Activated CD4-positive, alpha-beta memory T cell treated with anti-CD3 and anti-CD28 coated beads, Interleukin-2, amount 10 ng/mL, durations not matched to agents 7 days and 5 days (primary cell): ENCODE data around the gene ARHGEF26. TPM values are rescaled to one million over a fixed set of nuclear protein-coding genes. Genes with fewer than 3 reads are reported as not detected.

ENCODE experiments used
- CTCF ChIA-PET: fragments of 350-600 bp; sonication (Branson Sonifier 250); formaldehyde crosslinking; loops from one replicate; lab custom pipeline; 2021; ENCODE audit warnings: antibody characterized with exemption, inconsistent platforms; lab: Charles Lee
- POLR2A ChIA-PET: fragments of 350-600 bp; sonication (Branson Sonifier 250); formaldehyde crosslinking; loops from one replicate; lab custom pipeline; 2021; ENCODE audit warnings: antibody characterized with exemption; lab: Charles Lee
- DNase-seq: peaks from one replicate; pipeline ENCODE4 v3.0.0-alpha.2; 2020
- H3K27ac Mint-ChIP-seq: one replicate; pipeline ENCODE4 v1.8.0; 2021; ENCODE audit warnings: mild to moderate bottlenecking, mixed read lengths
- H3K27me3 Mint-ChIP-seq: one replicate; pipeline ENCODE4 v1.8.0; 2021; ENCODE audit warnings: mixed read lengths
- H3K36me3 Mint-ChIP-seq: one replicate; pipeline ENCODE4 v1.8.0; 2021; ENCODE audit warnings: low read depth, mixed read lengths
- H3K4me1 Mint-ChIP-seq: one replicate; pipeline ENCODE4 v1.8.0; 2021; ENCODE audit warnings: mixed read lengths
- H3K4me3 Mint-ChIP-seq: one replicate; pipeline ENCODE4 v1.8.0; 2021; ENCODE audit warnings: mild to moderate bottlenecking, mixed read lengths
- H3K9me3 Mint-ChIP-seq: one replicate; pipeline ENCODE4 v1.8.0; 2021; ENCODE audit warnings: mixed read lengths
- total RNA-seq, 2 experiments: library from RNA; stranded (reverse); gene quantifications; one replicate each; pipeline ENCODE4 v1.2.3, GENCODE V29; 2021

The ARHGEF26 gene
- total RNA-seq, 2 experiments from 2014 or later = 0.13 TPM

DNA sequence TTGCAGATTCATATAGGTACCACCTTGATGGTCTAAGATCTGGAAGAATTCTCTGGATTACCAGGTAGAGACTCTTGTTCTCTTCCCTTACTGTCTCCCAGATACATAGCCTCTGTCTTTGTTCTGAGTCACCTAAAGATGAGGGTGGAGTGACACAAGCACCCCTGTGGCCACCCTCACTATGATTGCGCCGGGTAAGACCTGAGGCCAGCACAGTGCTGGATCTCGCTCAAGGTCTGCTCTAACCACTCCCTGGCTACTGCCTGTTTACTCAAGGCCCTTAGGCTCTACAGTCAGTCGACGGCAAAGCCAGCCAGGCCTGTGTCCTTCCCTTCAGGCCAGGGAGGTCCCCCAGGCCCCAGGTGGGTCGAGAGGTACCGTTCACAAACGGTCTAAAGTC lies 88.3 kb downstream of the ARHGEF26 start:
- no peaks in the 10 kb centered on the region for H3K27me3 Mint-ChIP-seq
- no peak overlapping the region for H3K4me3 Mint-ChIP-seq
- H3K36me3 Mint-ChIP-seq = no peaks in the 10 kb centered on the region
- no peaks in the 10 kb centered on the region for H3K4me1 Mint-ChIP-seq
- no peak overlapping the region for H3K27ac Mint-ChIP-seq
- ChIA-PET CTCF (no interaction called here), POLR2A (no interaction called here)
- H3K9me3 Mint-ChIP-seq = no peaks in the 10 kb centered on the region
- no peak for DNase-seq

DNA sequence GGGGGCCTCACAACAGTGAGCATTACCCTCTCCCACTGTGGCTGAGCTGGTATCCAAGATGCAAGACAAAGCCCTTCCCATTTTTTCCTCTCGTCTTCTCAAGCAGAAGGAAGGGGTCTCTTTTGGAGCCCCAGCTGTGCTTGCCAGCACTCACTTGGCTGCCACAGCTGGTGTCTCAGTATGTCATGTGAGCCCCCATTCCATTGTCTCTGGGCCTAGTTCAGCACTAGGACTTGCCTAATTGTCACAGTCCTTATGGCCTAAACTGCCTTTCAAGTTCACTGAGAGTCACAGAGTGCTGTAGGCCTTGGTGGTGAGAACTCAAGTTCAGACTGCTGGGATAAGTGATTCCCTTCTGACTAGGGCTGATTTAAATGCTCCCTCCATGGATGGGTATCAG lies 89.8 kb downstream of the ARHGEF26 start:
- ChIA-PET POLR2A (no interaction called here), CTCF (no interaction called here)
- H3K36me3 Mint-ChIP-seq = no peaks in the 10 kb centered on the region
- no peaks in the 10 kb centered on the region for H3K4me1 Mint-ChIP-seq
- DNase-seq = no peak
- H3K9me3 Mint-ChIP-seq = no peaks in the 10 kb centered on the region
- no peak overlapping the region for H3K27ac Mint-ChIP-seq
- H3K4me3 Mint-ChIP-seq = no peak overlapping the region
- H3K27me3 Mint-ChIP-seq = no peaks in the 10 kb centered on the region

DNA sequence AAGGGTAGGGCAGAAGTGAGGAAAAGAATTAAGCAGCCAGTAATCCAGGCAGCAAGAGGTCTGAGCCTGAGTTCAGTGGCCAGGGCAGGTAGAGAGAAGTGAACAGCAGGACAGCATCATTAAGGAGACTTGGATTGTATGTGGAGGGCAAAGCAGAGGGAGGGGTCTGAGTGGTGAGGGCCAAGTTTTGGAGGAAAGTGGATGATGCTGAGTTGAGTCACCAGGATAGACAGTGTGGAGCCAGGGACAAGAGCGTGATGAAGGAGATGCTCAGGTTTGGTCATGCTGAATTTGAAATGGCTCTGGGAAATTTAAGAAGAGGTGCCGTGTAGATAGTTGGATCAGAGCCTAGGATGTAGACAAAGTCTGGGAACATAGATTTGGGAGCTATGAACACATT lies 93.1 kb downstream of the ARHGEF26 start:
- Mint-ChIP-seq H3K27ac (no peak overlapping the region), H3K27me3 (no peaks in the 10 kb centered on the region), H3K9me3 (no peaks in the 10 kb centered on the region), H3K4me3 (no peak overlapping the region), H3K4me1 (no peaks in the 10 kb centered on the region), H3K36me3 (no peaks in the 10 kb centered on the region)
- ChIA-PET CTCF (no interaction called here), POLR2A (no interaction called here)
- DNase-seq = no peak

DNA sequence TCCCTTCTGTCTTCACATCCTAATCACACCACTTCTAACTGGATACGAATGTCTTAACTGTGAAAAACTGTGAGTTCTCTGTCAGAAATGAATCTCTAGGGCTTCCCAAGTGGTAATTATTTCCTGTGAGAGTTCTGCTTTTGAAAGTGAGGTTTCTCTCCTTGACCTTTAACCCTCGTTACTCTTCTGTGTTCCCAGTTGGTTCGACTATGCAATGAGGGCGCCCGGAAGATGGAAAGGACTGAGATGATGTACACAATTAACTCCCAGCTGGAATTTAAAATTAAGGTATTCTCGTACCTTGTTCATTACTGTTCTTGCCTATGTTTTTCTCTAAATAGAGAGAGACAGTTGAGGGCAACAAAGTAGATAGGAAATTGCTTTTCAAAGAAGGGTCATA lies 96.5 kb downstream of the ARHGEF26 start:
- no peaks in the 10 kb centered on the region for H3K9me3 Mint-ChIP-seq
- ChIA-PET POLR2A (no interaction called here), CTCF (no interaction called here)
- no peak for DNase-seq
- H3K4me3 Mint-ChIP-seq = no peak overlapping the region
- no peaks in the 10 kb centered on the region for H3K36me3 Mint-ChIP-seq
- H3K27me3 Mint-ChIP-seq = peaks cover 2% of the 10 kb centered on the region
- no peaks in the 10 kb centered on the region for H3K4me1 Mint-ChIP-seq
- no peak overlapping the region for H3K27ac Mint-ChIP-seq

DNA sequence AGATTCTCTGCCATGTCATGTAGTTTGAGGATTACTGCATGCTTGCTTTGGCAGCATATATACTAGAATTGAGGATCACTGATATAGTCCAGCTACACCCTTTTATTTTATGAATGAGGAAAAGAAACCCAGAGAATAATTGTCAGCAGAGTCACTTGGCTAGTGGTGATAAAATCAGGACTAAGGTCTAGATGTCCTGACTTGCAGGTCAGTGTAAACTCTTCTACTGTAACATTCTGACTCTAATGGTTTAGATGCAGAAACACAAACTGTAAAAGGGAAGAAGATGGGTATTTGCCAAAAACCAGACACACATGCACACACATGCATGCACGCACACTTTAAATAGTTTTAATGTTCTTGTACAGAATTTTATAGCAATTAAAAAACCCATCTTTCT lies 97.5 kb downstream of the ARHGEF26 start:
- ChIA-PET POLR2A (no interaction called here), CTCF (no interaction called here)
- Mint-ChIP-seq H3K4me1 (no peaks in the 10 kb centered on the region), H3K36me3 (no peaks in the 10 kb centered on the region), H3K27me3 (peaks cover 6% of the 10 kb centered on the region), H3K4me3 (no peak overlapping the region), H3K9me3 (no peaks in the 10 kb centered on the region), H3K27ac (no peak overlapping the region)
- DNase-seq = no peak

DNA sequence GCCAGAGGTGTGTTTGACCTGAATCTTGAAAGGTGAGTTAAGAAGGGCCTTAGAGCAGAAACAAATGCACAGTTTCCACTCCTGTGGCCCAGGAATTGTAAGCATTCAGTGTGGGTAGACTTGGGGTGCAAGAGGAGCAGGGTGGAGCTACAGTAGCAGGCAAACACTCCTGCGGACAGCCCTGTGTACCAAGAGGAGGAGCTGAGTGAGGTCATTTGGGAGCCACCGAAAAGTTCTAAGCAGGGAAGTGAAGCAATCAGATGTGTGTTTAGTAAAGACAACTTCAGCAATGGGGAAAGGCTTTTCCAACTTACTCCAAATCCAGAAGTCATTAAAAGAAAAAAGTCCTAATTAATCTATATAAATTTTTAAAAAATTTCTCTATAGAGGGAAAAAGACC lies 99.3 kb downstream of the ARHGEF26 start:
- Mint-ChIP-seq H3K27ac (no peak overlapping the region), H3K4me1 (no peaks in the 10 kb centered on the region), H3K4me3 (no peak overlapping the region), H3K36me3 (no peaks in the 10 kb centered on the region), H3K27me3 (peaks cover 9% of the 10 kb centered on the region), H3K9me3 (no peaks in the 10 kb centered on the region)
- no peak for DNase-seq
- ChIA-PET POLR2A (no interaction called here), CTCF (no interaction called here)

DNA sequence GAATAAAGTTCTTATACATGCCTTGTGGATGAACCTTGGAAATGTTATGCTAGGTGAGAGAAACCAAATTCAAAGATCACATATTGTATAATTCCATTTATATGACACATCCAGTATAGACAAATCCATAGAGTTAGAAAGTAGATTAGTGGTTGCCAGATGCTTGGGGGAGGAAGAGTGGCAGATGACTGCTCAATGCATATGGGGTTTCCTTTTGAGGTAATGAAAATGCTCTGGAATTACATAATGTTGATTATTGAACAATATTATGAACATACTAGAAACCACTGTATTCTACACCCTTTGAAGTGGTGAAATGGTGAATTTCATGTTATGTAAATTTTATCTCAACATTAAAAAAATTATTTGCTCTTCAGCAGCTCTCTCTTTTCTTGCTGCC lies 102.3 kb downstream of the ARHGEF26 start:
- POLR2A ChIA-PET = no interaction called here
- no peak overlapping the region for H3K27ac Mint-ChIP-seq
- CTCF ChIA-PET = no interaction called here

DNA sequence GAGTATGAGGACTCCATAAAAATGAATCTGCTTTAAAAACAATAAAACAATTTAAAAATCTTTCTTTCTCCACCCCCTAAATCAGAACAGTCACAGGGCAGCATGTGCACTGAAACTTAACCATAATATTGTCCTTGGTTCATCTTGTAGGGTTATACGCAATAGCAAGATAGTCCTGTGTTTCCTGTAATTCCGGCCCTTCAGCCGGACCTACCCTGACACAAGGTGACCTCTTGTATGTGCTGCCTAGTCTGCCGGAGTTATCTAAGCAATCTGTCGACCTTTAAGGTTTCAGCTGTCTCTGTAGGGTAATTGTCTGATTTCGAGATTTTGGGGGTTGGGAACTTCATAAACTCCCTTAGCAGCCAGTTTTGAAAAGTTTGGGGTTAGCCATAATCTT lies 103.2 kb downstream of the ARHGEF26 start:
- POLR2A ChIA-PET = interaction anchor here (0.5 kb wide), 1 partner anchor 29 kb away, joined by 3 read pairs; no protein-coding TSS in a partner anchor

More for the DNA sequence above, 102.3 kb downstream of the ARHGEF26 start:
- Mint-ChIP-seq H3K36me3 (no peaks in the 10 kb centered on the region), H3K4me1 (no peaks in the 10 kb centered on the region), H3K9me3 (no peaks in the 10 kb centered on the region), H3K27me3 (peaks cover 18% of the 10 kb centered on the region), H3K4me3 (no peak overlapping the region)
- no peak for DNase-seq

DNA sequence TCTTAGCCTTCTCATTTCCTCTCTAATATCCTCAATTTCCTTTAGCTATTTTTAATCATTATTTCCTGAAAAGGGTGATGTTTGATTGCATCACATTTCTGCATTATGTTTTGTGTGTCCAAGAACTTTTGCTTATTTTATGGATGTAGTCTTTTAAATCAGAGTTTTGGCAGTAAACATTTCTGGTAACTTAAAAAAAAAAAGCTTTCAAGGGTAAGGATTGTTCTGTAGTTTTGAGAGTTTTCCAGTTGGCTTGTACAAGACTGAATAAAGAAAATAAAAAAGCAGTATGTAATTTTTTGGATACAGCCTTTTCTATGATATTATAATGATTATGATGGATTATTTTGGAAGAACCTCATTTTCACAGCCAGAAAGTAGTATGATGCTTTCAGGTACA lies 103.7 kb downstream of the ARHGEF26 start:
- no peak overlapping the region for H3K27ac Mint-ChIP-seq
- peaks cover 19% of the 10 kb centered on the region for H3K27me3 Mint-ChIP-seq
- ChIA-PET POLR2A (interaction anchor here (0.5 kb wide), 1 partner anchor 29 kb away, joined by 3 read pairs; no protein-coding TSS in a partner anchor), CTCF (interaction anchor here (1.1 kb wide), 1 partner anchor 28 kb away, joined by 4 read pairs; no protein-coding TSS in a partner anchor)
- no peak for DNase-seq
- H3K9me3 Mint-ChIP-seq = no peaks in the 10 kb centered on the region
- no peak overlapping the region for H3K4me3 Mint-ChIP-seq
- H3K36me3 Mint-ChIP-seq = no peaks in the 10 kb centered on the region
- H3K4me1 Mint-ChIP-seq = no peaks in the 10 kb centered on the region

More for the DNA sequence above, 103.2 kb downstream of the ARHGEF26 start:
- Mint-ChIP-seq H3K27ac (no peak overlapping the region), H3K4me3 (no peak overlapping the region), H3K36me3 (no peaks in the 10 kb centered on the region), H3K27me3 (peaks cover 19% of the 10 kb centered on the region), H3K4me1 (no peaks in the 10 kb centered on the region), H3K9me3 (no peaks in the 10 kb centered on the region)
- CTCF ChIA-PET = no interaction called here
- no peak for DNase-seq

DNA sequence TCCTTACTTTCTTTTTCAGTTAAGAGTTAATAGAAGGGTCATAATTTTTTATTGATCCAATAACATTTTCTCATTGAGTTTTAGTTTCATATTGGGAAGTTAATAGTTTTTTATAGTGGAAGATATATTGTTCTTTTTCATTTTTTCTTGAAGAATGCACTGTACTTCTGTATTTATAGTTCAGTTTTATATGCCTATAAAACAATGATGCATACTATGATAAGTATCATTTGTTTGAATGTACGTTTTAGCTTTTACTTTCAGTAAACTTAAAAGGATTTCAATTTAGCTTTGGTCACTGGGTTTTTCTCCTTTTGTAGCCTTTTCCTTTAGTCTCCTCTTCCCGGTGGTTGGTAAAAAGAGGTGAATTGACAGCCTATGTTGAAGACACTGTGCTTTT lies 104.3 kb downstream of the ARHGEF26 start:
- H3K27me3 Mint-ChIP-seq = peaks cover 17% of the 10 kb centered on the region
- H3K36me3 Mint-ChIP-seq = no peaks in the 10 kb centered on the region
- CTCF ChIA-PET = interaction anchor here (1.1 kb wide), 1 partner anchor 28 kb away, joined by 4 read pairs; no protein-coding TSS in a partner anchor
- no peak overlapping the region for H3K4me3 Mint-ChIP-seq
- H3K9me3 Mint-ChIP-seq = no peaks in the 10 kb centered on the region
- DNase-seq = no peak
- H3K27ac Mint-ChIP-seq = no peak overlapping the region
- POLR2A ChIA-PET = no interaction called here
- no peaks in the 10 kb centered on the region for H3K4me1 Mint-ChIP-seq

DNA sequence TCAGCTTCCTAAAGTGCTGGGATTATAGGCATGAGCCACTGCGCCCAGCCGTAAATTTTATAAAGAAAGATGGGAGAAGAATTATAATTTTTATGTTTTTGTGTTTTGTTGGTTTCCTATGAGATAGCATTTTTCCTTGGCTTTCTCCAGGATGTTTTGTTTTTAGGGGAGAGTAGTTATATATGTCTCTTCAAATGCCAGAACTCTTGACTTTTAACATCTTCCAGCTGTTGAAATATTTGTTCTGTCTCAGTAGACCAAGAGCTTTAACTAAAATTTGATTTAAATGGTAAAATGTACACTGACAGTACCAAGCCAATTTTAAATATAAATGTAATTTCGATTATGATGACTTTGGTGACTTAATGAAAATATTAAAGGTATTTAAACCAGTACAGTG lies 106.3 kb downstream of the ARHGEF26 start:
- Mint-ChIP-seq H3K4me1 (no peaks in the 10 kb centered on the region), H3K36me3 (no peaks in the 10 kb centered on the region), H3K9me3 (no peaks in the 10 kb centered on the region), H3K4me3 (no peak overlapping the region), H3K27me3 (peaks cover 17% of the 10 kb centered on the region), H3K27ac (no peak overlapping the region)
- ChIA-PET CTCF (no interaction called here), POLR2A (no interaction called here)
- no peak for DNase-seq

DNA sequence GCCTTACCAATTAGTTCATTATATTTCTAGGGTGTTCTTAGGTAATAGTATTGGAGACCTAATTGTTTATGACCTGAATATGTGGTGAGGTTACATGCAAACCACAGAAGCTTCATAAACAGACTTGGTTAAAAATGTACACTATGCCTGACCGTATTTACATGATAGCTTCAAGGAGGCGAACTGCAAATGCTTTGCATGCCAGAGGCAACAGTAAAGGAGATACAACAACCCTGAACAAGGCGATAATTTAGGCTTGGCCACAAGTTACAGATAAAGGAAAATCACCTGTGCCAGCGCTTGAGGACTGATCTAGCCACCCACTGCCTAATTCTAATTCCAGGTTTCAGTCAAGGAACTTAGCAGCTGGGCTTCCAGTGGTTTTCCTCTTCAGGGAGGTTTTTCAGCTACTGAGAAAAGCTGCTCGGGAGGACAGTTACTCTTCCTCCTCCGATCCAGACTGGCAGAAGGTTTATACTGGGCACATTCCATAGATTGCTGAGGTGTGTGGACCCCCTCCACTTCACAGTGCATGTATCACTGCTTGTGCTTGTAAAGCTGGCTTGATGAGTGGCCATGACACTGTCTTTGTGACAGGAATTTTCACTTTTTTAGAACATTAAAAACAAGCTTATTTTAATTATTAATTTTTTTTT lies 107.5 kb downstream of the ARHGEF26 start:
- no peaks in the 10 kb centered on the region for H3K36me3 Mint-ChIP-seq
- ChIA-PET CTCF (no interaction called here), POLR2A (no interaction called here)
- peaks cover 18% of the 10 kb centered on the region for H3K27me3 Mint-ChIP-seq
- H3K4me1 Mint-ChIP-seq = no peaks in the 10 kb centered on the region
- H3K27ac Mint-ChIP-seq = no peak overlapping the region
- no peak overlapping the region for H3K4me3 Mint-ChIP-seq
- no peaks in the 10 kb centered on the region for H3K9me3 Mint-ChIP-seq
- no peak for DNase-seq

DNA sequence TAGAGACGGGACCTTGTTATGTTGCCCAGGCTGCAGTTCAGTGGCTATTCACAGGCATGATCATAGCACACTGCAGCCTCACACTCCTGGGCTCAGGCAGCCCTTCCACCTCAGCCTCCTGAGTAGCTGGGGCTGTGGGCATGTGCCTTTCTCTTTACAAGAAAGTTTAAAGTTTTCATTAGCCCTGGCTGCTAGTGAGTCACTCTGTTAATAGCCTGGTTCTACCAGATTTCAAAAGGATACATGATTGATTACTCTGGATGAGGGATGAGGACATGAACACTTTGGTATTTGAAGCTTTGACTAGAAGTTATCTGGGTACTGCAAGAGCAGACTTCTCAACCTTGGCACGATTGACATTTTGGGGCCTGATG lies 108.0 kb downstream of the ARHGEF26 start:
- H3K4me1 Mint-ChIP-seq = no peaks in the 10 kb centered on the region

DNA sequence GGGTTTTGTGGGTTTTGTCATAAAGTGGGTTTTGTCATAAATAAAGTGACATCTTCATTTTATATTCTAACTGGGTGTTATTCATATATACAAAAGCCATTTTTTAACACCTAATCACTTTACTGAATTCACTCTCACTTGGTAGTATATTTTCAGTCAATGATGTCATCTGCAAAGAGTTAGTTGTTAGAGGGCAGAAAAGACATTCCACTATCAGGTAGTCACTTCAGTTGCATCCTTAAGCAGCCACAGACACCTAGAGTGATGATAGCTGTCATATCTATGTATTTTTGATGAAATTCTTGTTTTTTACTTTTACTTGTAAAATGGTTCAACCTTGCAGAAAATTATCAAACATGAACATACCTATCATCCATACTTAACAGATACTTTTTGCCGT lies 114.1 kb downstream of the ARHGEF26 start:
- CTCF ChIA-PET = no interaction called here

More for the DNA sequence above, 108.0 kb downstream of the ARHGEF26 start:
- ChIA-PET POLR2A (no interaction called here), CTCF (no interaction called here)
- no peaks in the 10 kb centered on the region for H3K9me3 Mint-ChIP-seq
- no peaks in the 10 kb centered on the region for H3K36me3 Mint-ChIP-seq
- no peak overlapping the region for H3K27ac Mint-ChIP-seq
- DNase-seq = no peak
- no peak overlapping the region for H3K4me3 Mint-ChIP-seq
- H3K27me3 Mint-ChIP-seq = peaks cover 20% of the 10 kb centered on the region

More for the DNA sequence above, 114.1 kb downstream of the ARHGEF26 start:
- H3K9me3 Mint-ChIP-seq = no peaks in the 10 kb centered on the region
- peaks cover 9% of the 10 kb centered on the region for H3K27me3 Mint-ChIP-seq
- no peaks in the 10 kb centered on the region for H3K36me3 Mint-ChIP-seq
- peaks cover 8% of the 10 kb centered on the region for H3K4me1 Mint-ChIP-seq
- H3K27ac Mint-ChIP-seq = no peak overlapping the region
- no peak for DNase-seq
- POLR2A ChIA-PET = no interaction called here
- H3K4me3 Mint-ChIP-seq = no peak overlapping the region
